GM19238 (cell line): ENCODE results near the gene CNOT6.

ENCODE experiments used
- DNase-seq: peaks from one replicate; pipeline ENCODE4 v3.0.0; 2011; ENCODE audit warnings: low spot score; ENCODE audit not compliant: insufficient read length

The CNOT6 gene

DNA sequence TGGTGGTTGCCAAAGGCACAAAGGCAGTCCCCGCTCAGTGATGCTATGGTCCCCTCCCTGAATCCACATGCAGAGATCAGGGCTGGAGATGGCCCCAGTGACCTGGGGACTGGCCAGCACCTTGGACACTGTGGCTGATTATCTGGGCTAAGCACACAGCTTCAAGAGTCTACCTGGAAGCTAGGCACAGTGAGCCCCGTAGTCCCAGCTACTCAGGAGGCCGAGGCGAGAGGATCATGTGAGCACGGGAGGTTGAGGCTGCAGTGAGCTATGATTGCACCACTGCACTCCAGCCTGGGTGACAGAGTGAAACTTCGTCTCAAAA, 105.4 kb downstream of the CNOT6 start:
- DNase-seq: no peak

DNA sequence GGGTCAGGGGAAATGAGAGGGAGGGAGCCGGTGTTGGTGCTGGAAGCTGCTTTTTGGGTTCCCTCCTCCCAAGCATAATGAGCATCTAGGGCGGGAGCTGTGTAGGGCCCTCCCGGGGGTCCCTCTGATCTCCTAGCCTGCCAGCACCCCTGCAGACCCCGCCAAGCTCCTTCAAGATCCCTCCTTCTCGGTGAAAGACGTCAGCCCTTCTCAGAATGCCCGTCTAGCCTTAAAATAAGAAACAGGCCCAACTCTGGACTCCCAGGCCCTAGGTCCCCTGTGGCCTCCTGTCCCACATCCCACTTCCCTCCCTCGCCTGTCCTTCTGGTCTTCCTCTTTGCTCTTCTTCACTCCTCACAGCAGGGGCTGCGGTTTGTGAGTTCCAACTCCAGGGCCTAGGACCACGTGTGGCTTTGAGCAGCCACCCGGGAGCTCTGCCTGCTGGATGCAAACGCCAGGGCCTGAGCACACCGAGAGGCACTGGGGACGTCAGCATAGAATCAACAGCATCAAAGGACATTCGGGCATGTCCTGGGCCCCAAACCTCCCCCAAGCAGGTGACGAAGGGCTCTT, 105.9 kb downstream of the CNOT6 start:
- DNase-seq: no peak

DNA sequence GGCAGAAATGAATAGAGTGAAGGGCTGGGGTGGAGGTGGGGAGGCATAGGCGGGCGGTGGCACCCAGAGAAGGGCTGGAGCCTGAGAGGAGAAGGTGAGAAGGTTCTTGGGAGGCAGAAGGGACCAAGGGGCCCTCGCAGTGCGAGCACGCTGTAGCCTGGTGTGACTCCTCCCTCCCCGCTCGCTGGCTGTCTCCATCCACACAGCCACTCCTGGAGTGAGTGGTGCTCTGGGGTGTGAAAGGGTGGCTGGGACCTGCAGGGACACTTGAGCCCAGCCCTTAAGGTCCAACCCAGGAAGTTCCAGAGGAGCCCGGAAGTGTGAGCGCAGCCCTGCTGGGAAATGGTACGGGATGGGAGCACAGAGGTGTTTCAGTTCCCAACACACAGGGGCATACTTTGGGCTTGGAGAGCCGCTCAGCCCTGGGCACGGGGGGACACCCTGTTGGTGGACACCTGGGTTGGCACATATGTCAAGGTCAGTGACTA, 106.4 kb downstream of the CNOT6 start:
- no peak for DNase-seq

DNA sequence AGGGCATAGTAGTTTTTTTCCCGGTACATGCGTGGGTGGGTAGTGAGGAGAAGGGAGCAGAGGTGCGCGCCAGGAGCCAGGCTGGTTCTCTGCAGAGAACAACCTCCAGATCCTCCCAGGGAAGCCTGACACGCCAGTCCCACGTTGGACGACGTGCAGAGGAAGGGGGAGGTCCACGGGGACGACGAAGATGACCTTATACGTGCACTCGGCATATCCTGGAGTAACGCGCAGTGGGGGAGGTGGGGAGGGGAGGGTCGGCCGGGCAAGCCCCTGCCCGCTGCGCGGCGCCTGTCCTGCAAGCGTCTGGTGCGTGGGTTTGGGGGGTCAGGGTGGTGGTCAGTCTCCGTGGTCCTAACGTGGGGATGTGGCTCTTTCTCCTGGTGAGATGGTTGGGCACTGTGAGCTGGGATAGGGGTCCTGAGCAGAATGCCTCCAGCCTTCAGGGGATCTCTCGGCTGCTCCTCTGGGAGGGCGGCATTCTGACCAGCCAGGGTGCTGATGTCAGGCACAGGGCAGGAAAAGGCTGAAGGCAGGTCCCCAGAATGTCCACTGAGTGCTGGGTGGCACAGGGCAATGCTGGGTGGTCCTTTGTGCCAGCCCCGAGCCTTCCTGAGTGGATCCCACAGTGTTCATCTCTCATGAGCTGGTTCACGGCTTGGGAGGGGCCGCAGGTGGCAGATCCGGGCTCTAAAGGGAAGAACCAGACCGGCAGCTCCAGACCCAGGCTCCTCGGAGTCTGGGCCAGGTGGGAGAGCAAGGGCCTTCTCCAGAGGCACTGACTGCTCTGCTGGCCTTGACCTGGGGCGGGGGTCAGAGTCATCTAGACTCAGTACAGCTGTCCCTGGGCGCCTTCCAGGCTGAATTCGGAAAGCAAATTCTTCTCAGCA, 107.7 kb downstream of the CNOT6 start:
- no peak for DNase-seq

DNA sequence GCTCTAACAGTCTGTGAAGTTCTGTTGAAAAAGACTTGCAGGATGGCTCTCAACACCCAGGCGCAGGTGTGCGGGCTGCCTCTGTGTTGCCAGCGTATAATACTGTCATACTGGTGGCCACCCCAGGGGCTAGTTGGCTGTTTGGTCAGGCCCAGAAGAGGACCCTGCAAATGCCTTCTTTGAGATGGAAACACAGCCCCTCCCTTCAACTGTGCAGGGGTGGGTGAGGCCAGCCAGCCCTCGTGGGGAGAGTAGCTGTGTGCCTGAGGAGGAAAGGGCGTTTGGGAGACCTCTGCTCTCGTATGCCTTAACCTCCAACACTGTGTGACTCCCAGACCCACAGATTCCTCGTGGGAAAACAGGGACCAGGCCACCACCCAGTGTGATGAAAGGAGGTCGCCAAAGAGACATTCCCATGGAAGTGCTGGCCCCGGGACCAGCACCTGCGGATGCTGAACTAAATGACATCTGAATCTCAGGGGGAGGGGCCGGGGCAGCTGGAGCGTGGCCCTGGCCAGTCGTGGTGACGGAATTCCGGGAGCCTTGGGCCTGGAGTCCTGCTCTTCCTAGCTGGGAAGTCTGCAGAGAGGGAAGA, 108.4 kb downstream of the CNOT6 start:
- no peak for DNase-seq

DNA sequence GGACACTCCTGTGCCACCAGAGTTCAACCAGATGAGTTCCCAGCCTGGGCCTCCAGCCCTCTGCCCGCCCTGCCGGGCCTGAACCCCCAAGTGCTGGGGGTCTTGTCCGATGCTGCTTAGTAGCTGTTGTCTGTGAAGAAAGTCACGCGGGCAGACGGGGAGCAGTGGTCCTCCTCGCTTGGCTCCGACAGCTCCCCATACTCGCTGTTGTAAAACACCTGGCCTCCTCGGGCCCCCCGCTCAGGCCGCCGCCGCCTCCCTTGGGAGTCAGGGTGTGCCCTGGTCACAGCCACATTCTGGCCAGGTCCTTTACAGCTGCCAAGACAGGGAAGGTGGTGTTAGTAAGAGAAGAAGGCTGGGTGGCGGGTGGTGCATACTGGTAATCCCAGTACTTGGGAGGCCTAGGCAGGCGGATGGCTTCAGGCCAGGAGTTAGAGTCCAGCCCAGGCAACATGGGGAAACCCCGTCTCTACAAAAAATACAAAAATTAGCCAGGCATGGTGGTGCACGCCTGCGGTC, 109.0 kb downstream of the CNOT6 start:
- DNase-seq: no peak

DNA sequence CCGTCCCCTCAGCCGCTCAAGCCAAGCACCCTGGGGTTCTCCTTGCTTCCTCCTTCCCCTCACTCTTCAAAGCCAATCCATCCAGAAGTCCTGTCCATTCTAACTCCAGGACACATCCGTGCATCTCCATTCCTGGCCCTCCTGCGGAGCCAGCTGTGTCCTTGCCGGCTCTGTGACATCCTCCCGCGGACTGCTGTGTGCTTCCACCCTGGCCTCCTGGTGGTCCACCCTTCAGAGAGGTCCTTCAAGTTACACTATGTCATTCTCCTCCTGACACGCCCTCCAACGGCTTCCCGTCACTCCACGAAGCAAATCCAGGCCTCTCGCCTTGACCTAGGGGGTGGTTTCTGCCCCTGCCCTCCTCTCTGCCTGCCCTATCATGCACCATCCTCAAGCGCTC, 110.1 kb downstream of the CNOT6 start:
- no peak for DNase-seq

DNA sequence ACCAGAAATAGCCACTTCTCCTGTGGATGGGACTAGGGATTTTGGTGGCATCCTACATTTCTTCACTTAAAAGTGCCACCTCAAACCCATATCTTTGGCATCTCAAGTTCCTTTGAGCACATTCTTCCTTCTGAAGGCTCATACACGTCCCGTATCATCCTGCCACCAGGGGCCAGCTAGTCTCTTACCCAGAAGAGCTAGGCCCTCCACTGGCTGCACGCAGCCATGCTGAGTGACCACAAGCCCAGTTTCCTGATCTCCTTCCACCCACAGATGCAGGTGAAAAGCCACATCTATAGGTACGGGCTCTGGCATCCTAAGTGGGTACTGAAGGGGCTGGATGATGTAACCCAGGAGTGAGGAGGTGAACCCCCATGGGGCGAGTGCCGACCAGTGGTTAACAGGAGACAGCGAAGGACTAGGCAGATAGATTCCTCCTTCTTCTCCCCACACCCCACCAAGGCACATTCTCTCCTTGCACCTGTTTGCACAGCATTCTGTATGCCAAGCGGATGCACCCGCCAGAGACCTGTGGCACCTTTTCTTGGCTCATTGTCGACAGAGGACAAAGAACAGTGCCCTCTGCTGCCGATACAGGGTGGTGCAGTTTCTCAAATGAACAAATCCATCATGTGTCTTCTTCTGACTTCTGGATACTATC, 111.5 kb downstream of the CNOT6 start:
- peak; percentile 63 for DNase-seq

DNA sequence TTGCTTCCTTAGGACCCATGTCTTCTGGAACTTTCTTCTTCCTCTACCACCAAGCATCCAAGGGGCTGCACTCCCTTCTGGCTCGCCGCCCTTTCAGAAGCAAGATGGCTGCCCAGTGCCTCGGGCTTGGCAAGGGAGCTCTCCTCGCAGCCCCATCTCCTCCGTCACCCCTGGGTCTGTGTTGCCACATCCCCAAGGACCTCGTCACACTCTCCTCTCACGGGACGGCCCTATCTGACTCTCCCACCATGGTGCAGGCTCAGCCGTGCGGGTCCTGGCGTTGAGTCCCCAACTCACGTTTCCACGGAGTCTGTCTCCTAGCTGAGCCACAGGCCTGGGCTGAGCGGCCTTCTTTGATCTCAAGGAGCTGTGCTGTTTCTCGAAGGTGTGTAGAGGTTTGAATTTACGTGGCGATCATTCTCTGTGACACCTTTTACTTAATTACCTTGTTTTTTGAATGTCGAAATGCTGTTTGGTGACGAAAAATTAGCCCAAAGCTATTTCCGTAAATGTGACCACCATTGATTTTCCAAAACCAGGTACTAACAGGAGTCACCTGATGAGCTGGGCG, 112.1 kb downstream of the CNOT6 start:
- DNase-seq: no peak

DNA sequence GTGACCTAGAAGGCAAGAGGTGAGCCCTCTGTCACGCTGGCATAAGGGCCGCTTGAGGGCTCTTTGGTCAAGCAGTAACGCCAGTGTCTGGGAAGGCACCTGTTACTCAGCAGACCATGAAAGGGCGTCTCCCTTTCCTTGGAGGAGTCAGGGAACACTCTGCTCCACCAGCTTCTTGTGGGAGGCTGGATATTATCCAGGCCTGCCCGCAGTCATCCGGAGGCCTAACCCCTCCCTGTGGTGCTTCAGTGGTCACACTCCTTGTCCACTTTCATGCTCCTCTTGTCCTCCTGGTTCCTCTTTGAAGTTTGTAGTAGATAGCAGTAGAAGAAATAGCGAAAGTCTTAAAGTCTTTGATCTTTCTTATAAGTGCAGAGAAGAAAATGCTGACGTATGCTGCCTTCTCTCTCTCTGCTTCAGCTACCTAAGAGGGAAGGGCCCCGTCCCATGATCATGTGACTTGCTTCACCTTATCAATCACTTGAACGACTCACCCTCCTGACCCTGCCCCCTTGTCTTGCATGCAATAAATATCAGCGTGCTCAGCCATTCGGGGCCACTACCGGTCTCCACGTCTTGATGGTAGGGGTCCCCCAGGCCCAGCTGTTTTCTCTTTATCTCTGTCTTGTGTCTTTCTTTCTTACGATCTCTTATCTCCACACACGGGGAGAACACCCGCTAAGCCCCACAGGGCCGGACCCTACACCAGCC, 113.8 kb downstream of the CNOT6 start:
- DNase-seq: no peak

DNA sequence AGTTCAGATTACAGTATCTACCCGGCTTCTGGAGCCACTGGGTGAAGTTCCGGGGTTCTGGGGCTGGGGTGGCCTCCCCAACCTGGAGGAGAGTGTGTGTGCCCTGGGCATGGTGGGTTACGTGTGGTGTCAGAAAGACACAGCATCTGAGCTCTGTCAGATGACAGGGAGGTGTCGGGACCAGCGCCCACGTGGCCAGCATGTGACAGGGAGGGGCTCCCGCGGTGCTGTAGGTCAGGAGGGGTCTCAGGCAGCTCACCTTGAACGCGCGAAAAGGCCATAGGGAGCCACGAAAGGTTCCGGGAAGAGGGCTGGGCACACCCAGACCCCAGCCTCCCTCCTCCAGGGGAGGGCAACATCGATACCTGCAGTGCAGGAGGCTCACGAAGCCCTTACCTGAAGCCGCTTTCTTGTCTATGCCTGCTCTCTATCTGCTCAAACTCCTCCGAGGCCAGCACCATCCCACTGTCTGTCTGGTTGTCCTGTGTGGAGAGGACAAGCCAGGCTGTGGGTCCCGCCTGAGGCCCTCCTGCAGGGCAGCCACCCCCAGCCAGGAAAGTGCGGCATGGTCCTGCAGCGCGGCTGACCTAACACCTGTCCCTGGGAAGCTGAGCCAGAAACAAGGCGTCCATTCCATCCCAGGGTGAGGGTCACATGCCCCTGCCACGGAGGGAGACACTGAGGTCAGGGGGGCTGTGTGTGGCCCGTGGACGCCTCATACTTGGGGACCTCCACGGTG, 114.6 kb downstream of the CNOT6 start:
- DNase-seq: no peak

DNA sequence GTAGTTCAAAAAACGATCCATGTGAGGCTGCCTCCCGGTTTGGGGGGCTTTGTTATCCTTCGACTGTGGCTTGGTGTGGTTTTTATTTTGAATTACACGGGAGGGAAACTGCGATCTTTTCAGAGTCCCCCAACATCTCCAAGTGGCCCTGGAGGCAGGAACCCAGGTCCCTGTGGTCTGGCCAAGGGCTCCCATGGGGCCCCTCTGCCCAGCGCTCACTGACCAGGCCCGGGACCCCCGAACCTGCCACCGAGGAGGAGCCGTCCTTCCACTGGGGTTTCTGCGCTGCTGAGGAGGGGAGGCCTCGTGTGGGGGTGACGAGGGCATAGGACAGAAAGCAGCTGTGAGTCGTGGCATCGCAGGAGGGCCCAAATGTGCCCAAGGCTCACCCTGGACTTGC, 115.2 kb downstream of the CNOT6 start:
- DNase-seq: no peak

DNA sequence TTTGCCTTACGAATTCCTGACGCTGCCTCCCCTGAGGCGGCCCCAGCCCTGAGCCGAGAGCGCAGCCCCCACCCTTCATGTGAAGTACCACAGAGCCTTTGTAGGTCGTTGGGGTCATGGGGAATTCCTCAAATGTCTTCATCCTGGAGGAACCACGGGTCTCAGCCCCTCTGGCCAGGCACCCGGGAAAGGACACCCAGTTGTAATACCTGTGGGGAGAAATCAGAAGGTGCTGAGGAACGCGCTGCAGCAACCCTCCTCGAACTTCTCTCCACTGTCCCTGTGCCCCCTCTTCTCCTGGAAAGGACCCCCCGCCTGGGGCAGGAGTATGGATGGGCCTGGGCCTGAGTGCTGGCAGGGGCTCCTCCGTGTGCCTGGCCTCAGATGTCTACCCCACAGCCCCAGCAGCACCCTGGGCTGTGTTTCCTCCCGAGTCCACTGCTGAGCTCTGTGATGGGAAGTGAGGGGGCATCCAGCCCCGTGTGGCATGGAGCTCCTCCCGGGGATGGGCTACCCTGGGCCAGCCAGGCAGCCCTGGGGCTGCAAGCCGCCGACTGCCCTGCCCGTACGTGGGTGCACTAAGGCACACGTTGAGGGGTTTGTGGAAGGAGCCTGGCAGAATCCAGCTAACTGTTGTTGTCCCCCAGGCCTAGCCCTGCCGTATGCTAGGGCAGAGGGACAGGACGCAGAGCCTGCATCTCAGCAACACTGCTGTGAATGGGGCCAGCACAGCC, 115.8 kb downstream of the CNOT6 start:
- no peak for DNase-seq

DNA sequence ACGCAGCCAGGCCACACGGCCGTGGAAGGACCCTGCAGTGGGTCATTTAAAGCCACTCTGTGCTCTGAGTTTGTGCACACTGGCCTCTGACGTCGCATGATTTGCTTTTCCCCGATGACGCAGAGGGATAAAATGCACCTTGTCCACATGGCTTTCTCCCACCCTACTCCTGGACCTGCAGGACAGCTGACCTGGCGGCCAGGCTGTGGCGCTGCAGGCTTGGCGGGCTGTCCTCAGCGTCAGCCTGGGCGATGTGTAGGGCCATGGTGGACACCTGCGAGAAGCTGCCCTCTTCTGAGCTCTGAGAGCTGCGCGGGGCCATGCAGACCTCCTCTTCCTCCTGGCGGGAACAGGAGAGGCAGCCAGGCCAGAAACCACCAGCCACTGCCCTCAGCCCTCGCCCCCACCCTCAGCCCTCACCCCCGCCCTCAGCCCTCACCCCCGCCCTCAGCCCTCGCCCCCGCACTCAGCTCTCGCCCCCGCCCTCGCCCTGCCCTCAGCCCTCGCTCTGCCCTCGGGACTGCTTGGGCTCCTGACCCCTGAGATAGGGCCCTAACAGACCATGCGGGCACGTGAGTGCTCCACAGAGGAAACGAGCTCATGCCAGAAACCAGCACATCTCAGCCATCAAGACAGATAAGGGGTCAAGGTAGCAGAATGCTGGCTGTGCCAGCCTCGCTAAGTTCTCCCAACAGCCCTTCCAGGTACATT, 117.1 kb downstream of the CNOT6 start:
- DNase-seq: no peak

DNA sequence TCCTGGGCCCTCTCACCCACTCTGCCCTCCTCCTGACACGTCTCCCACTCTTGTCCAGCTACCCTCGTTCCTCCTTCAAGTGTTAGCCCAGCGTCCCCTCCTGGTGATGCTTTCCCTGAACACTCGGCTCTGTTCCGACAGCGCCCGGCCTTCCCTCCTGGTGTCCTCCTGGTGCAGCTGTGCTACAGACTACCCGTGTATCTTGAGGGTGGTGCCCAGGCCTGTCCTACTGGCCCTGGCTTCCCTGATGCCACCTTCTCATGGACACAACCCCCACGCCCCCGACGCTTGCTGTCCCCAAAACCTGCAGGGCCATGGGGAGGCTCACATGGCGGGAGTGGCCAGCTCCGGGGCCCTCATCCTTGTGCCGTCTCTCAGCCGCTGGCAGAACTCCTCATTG, 118.5 kb downstream of the CNOT6 start:
- no peak for DNase-seq

DNA sequence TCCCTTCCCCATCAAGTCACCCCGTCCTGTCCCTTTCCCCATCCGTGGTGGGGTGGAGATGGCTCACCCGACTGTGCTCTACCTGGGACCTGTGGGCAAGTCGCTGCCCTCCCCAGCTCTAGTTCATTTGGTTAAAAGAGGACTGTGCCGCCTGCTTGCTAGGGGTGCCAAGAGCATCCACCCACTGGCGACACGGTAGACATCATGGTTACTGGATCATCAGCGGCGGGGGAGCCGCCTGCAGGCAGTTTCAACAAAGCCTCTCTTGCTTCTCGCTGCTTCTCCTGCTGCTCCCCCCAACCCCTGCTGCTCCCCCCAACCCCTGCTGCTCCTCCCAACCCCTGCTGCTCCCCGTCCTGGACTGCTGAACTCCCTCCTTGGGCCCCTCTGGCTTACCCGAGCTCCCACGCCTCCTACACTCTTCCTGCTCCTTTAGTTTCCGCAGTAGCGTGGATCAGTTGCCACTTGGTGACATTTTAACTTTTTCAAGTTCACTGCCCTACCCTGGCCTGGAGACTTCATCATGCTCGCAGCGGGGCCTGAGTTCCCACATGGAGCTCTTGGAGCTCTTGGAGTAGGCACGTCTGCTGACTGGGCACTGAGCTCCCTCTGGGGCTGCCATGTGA, 119.1 kb downstream of the CNOT6 start:
- no peak for DNase-seq

DNA sequence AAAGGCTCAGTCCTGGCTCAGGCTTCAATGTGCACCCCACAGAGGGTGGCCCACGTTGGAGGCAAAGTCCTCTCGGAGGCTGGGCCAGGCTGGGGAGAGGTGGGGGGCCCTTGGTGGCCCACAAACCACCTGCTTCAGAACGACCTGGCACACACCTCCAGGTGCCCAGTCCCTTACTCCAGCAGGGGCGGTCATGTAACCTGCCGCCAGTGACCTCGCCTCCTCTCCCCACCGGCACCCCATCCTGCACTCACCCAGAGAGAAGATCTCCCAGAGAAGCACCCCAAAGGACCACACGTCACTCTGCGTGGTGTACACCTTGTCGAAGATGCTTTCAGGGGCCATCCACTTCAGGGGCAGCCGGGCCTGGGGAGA, 119.6 kb downstream of the CNOT6 start:
- DNase-seq: no peak

DNA sequence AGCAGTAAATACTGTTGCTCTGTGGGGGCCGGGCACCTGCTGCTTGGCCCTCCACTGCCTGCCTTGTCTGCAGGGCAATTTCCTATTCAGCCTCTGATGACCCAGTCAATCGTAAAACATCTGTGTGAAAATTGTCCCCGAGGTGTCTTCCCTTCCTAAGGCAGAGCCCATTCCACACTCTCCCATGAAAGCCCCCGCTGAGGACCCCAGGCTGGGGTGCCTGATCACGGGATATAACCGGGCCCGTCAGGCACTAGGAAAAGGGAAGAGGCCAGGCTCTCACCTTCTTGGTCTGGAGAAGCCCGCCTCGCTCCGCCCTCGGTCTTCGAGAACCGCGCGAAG, 124.3 kb downstream of the CNOT6 start:
- no peak for DNase-seq
